Body of pancreas (tissue), 4 donors: ENCODE results near the gene OLIG2. TPM values are rescaled to one million over a fixed set of nuclear protein-coding genes. Genes with fewer than 3 reads are reported as not detected.

Source experiments
- ATAC-seq: fragments of 150-250 bp; one replicate; pipeline ENCODE4 v1.9.1; 2016
- DNase-seq, 4 donors: peaks; one replicate each; pipeline ENCODE4 v3.0.0-alpha.2; 2019
- H3K27ac ChIP-seq, 4 donors: fragments of 200-600 bp; sonication (generic); 1 replicate in 3 of 4; 2 replicates in 1 of 4; pipeline versions ENCODE4 v1.5.1 to v1.6.1; 2016 to 2019; ENCODE audit warnings: mild to moderate bottlenecking in 1 of 4, mixed read lengths in 1 of 4, moderate library complexity in 1 of 4
- H3K27me3 ChIP-seq, 2 donors: fragments of 200-600 bp; sonication (generic); one replicate each; pipeline ENCODE4 v1.6.0; 2016; ENCODE audit warnings: mild to moderate bottlenecking in 1 of 2
- H3K36me3 ChIP-seq, 2 donors: fragments of 200-600 bp; sonication (generic); replicated peaks in 1 of 2; 2 replicates each; pipeline ENCODE4 v1.5.1; 2016; ENCODE audit warnings: low read depth in 2 of 2; ENCODE audit not compliant: insufficient read depth in 1 of 2
- H3K4me1 ChIP-seq: fragments of 200-600 bp; sonication (generic); one replicate; pipeline ENCODE4 v1.6.0; 2016
- H3K4me3 ChIP-seq, 2 donors: fragments of 200-600 bp; sonication (generic); 1 replicate in 1 of 2; 2 replicates in 1 of 2; pipeline ENCODE4 v1.5.1; 2016 to 2019
- H3K9me3 ChIP-seq, 3 donors: fragments of 200-600 bp; sonication (generic); 1 replicate in 2 of 3; 2 replicates in 1 of 3; pipeline ENCODE4 v1.5.1; 2016
- CTCF ChIP-seq, 7 experiments: fragments of 450-650 bp in 4 of 7; fragments of 200-600 bp in 3 of 7; sonication (generic) in 3 of 7; IDR thresholded peaks; one replicate each; pipeline ENCODE4 v1.5.1; 2016 to 2019; ENCODE audit warnings: antibody characterized with exemption in 7 of 7
- POLR2A ChIP-seq, 3 donors: fragments of 450-650 bp; IDR thresholded peaks; one replicate each; pipeline ENCODE4 v1.6.1; 2016; ENCODE audit warnings: antibody characterized with exemption in 3 of 3, mild to moderate bottlenecking in 2 of 3
- WGBS, 2 donors: methylation state at CpG; one replicate each; pipeline ENCODE4 v1.1.5; 2017; 5-methylcytosine and 5-hydroxymethylcytosine counted together
- intact Hi-C: fragments of 100-400 bp; cut with DNase I; formaldehyde crosslinking; loops from one replicate; pipeline ENCODE4 v1.15.1; 2023
- total RNA-seq, 2 donors: library from RNA; depleted of rRNA; stranded (reverse); fragments of >200 nt; gene quantifications; one replicate each; pipeline ENCODE4 v1.1.0, GENCODE V29; 2016

The OLIG2 gene
- total RNA-seq, 2 donors from 2014 or later, result not detected

- no peak overlapping the region for H3K4me3 ChIP-seq
- DNase-seq (no peak), ATAC-seq (no peak)
- TF ChIP-seq CTCF (IDR thresholded peaks at IDR 0.05) (no peak), POLR2A (IDR thresholded peaks at IDR 0.05) (no peak)
- intact Hi-C loops, result no loop called here
- H3K27ac ChIP-seq, result no peak overlapping the region
- H3K27me3 ChIP-seq, result peaks cover 0 to 9% of the 10 kb centered on the region in 2 donors
- peaks cover 2% of the 10 kb centered on the region for H3K4me1 ChIP-seq
- H3K9me3 ChIP-seq, result no peaks in the 10 kb centered on the region
- 33 to 51% methylated on average over 18 of the region's 18 CpGs for WGBS, 2 donors
- H3K36me3 ChIP-seq, result no peaks in the 10 kb centered on the region
Measured at GRCh38 chr21:33064623-33065390, 39.1 kb downstream of the OLIG2 start.

GRCh38 chr21:33067043-33067442 is 41.3 kb downstream of the OLIG2 start:
- DNase-seq (no peak), ATAC-seq (no peak)
- H3K27ac ChIP-seq, result no peak overlapping the region
- intact Hi-C loops, result no loop called here
- H3K4me1 ChIP-seq, result peaks cover 23% of the 10 kb centered on the region
- H3K27me3 ChIP-seq, result peaks cover 0 to 21% of the 10 kb centered on the region in 2 donors
- TF ChIP-seq CTCF (IDR thresholded peaks at IDR 0.05) (no peak), POLR2A (IDR thresholded peaks at IDR 0.05) (no peak)
- 80 to 85% methylated on average over 3 to 7 of the region's 7 CpGs for WGBS, 2 donors
- H3K9me3 ChIP-seq, result no peaks in the 10 kb centered on the region
- H3K4me3 ChIP-seq, result no peak overlapping the region
- H3K36me3 ChIP-seq, result no peaks in the 10 kb centered on the region

GRCh38 chr21:33067457-33067856 is 41.7 kb downstream of the OLIG2 start:
- intact Hi-C loops, result no loop called here
- Histone ChIP-seq H3K9me3 (no peaks in the 10 kb centered on the region), H3K4me3 (no peak overlapping the region), H3K4me1 (peaks cover 25% of the 10 kb centered on the region), H3K27ac (no peak overlapping the region), H3K36me3 (no peaks in the 10 kb centered on the region), H3K27me3 (peaks cover 0 to 25% of the 10 kb centered on the region in 2 donors)
- TF ChIP-seq POLR2A (IDR thresholded peaks at IDR 0.05) (no peak), CTCF (IDR thresholded peaks at IDR 0.05) (no peak)
- ATAC-seq, result no peak
- no peak for DNase-seq
- 57 to 59% methylated on average over 4 of the region's 4 CpGs for WGBS, 2 donors

GRCh38 chr21:33069243-33069642 is 43.5 kb downstream of the OLIG2 start:
- WGBS, 2 donors, result 63 to 64% methylated on average over 5 of the region's 5 CpGs
- no peak overlapping the region for H3K4me3 ChIP-seq
- DNase-seq (no peak), ATAC-seq (no peak)
- peaks cover 25% of the 10 kb centered on the region for H3K4me1 ChIP-seq
- H3K27me3 ChIP-seq, result peaks cover 0 to 29% of the 10 kb centered on the region in 2 donors
- TF ChIP-seq POLR2A (IDR thresholded peaks at IDR 0.05) (no peak), CTCF (IDR thresholded peaks at IDR 0.05) (no peak)
- no peak overlapping the region for H3K27ac ChIP-seq
- no peaks in the 10 kb centered on the region for H3K9me3 ChIP-seq
- intact Hi-C loops, result no loop called here
- H3K36me3 ChIP-seq, result no peaks in the 10 kb centered on the region

GRCh38 chr21:33069645-33069993 is 43.9 kb downstream of the OLIG2 start:
- intact Hi-C loops, result no loop called here
- no peak overlapping the region for H3K27ac ChIP-seq
- ATAC-seq, result no peak
- no peak overlapping the region for H3K4me3 ChIP-seq
- TF ChIP-seq POLR2A (IDR thresholded peaks at IDR 0.05) (no peak), CTCF (IDR thresholded peaks at IDR 0.05) (no peak)
- H3K27me3 ChIP-seq, result peaks cover 0 to 29% of the 10 kb centered on the region in 2 donors
- H3K9me3 ChIP-seq, result no peaks in the 10 kb centered on the region
- no peaks in the 10 kb centered on the region for H3K36me3 ChIP-seq
- no peak for DNase-seq
- 2 to 5% methylated on average over 11 of the region's 11 CpGs for WGBS, 2 donors
- H3K4me1 ChIP-seq, result peaks cover 25% of the 10 kb centered on the region
